Kidney (tissue), 14 donors: Measurements from ENCODE around the gene CACNA1E. TPM values are rescaled to one million over a fixed set of nuclear protein-coding genes. Genes with fewer than 3 reads are reported as not detected.

Experiments
- DNase-seq, 5 donors: peaks; one replicate each; pipeline ENCODE4 v3.0.0-alpha.2; 2013 to 2020
- FAIRE-seq: peaks from 2 replicates; lab custom pipeline; 2012; peaks lifted over from hg19 to GRCh38; lab: Jason Lieb, UNC
- H3K27ac ChIP-seq, 2 donors: one replicate each; pipeline ENCODE4 v1.7.0; 2013; ENCODE audit warnings: low read depth in 2 of 2, low read length in 2 of 2, inconsistent platforms in 1 of 2
- H3K27me3 ChIP-seq: one replicate; pipeline ENCODE4 v1.7.1; 2013; ENCODE audit warnings: low read length, inconsistent platforms; ENCODE audit not compliant: control insufficient read depth, insufficient read depth
- H3K36me3 ChIP-seq, 3 donors: one replicate each; pipeline versions ENCODE4 v1.7.0 to v1.7.1; 2013; ENCODE audit warnings: low read length in 3 of 3, control low read depth in 1 of 3, inconsistent platforms in 1 of 3; ENCODE audit not compliant: insufficient read depth in 3 of 3, control insufficient read depth in 2 of 3
- H3K4me1 ChIP-seq, 3 donors: one replicate each; pipeline versions ENCODE4 v1.7.0 to v1.7.1; 2013; ENCODE audit warnings: low read length in 3 of 3, inconsistent platforms in 1 of 3, low read depth in 1 of 3; ENCODE audit not compliant: control insufficient read depth in 2 of 3, insufficient read depth in 2 of 3
- H3K4me3 ChIP-seq, 3 donors: one replicate each; pipeline versions ENCODE4 v1.7.0 to v1.8.1; 2013; ENCODE audit warnings: low read length in 3 of 3, control low read depth in 1 of 3, inconsistent platforms in 1 of 3
- H3K9ac ChIP-seq, 3 donors: one replicate each; pipeline versions ENCODE4 v1.7.0 to v1.7.1; 2013; ENCODE audit warnings: low read length in 3 of 3, control low read depth in 1 of 3, inconsistent platforms in 1 of 3
- H3K9me3 ChIP-seq, 3 donors: one replicate each; pipeline versions ENCODE4 v1.7.0 to v1.7.1; 2013; ENCODE audit warnings: low read length in 3 of 3, control low read depth in 1 of 3, inconsistent platforms in 1 of 3; ENCODE audit not compliant: control insufficient read depth in 2 of 3, insufficient read depth in 1 of 3
- intact Hi-C: fragments of 100-400 bp; cut with DNase I; formaldehyde crosslinking; loops from one replicate; pipeline ENCODE4 v1.11.1; 2022
- polyA plus RNA-seq: library from polyadenylated mRNA; stranded (reverse); fragments of 350-450 nt; fragmentation: Illumina TruSeq; extraction: RNeasy Lipid Tissue Mini Kit (QIAGEN cat#74804); gene quantifications from one replicate; pipeline ENCODE4 v1.2.3, GENCODE V29; 2014; ENCODE audit warnings: low read depth, low replicate concordance; ENCODE audit not compliant: insufficient read depth
- total RNA-seq: library from RNA; stranded (reverse); fragmentation: NEBNext Ultra II Directional; extraction: Animal tissue kit (Norgen Biotek cat#: 25700); gene quantifications from one replicate; pipeline ENCODE4 v1.2.1, GENCODE V29; 2021
- TF ChIP-seq, protein P1 (sequence below): IDR thresholded peaks from 3 replicates; pipeline ENCODE4 v1.5.1; 2012; ENCODE audit warnings: mild to moderate bottlenecking, moderate library complexity, borderline replicate concordance; ENCODE audit not compliant: insufficient read depth; ENCODE audit errors: extremely low read depth
- donor health status: control.
- donor health status: control.
- donor health status: control.
- donor health status: control.
- donor health status: control.
- donor health status: DM: yes; HTN: yes; CAD: no.
- donor health status: Normal renal cell carcinoma (clear cell type).

The CACNA1E gene
- total and polyA plus RNA-seq, 2 donors from 2014 or later = 0.19 TPM

- Histone ChIP-seq H3K27me3 (no peaks in the 10 kb centered on the region), H3K36me3 (no peaks in the 10 kb centered on the region), H3K9me3 (no peaks in the 10 kb centered on the region), H3K4me1 (no peaks in the 10 kb centered on the region), H3K27ac (no peak overlapping the region), H3K9ac (no peak overlapping the region), H3K4me3 (no peak overlapping the region)
- DNase-seq (no peak), FAIRE-seq (no peak)
- TF ChIP-seq, protein P1, sequence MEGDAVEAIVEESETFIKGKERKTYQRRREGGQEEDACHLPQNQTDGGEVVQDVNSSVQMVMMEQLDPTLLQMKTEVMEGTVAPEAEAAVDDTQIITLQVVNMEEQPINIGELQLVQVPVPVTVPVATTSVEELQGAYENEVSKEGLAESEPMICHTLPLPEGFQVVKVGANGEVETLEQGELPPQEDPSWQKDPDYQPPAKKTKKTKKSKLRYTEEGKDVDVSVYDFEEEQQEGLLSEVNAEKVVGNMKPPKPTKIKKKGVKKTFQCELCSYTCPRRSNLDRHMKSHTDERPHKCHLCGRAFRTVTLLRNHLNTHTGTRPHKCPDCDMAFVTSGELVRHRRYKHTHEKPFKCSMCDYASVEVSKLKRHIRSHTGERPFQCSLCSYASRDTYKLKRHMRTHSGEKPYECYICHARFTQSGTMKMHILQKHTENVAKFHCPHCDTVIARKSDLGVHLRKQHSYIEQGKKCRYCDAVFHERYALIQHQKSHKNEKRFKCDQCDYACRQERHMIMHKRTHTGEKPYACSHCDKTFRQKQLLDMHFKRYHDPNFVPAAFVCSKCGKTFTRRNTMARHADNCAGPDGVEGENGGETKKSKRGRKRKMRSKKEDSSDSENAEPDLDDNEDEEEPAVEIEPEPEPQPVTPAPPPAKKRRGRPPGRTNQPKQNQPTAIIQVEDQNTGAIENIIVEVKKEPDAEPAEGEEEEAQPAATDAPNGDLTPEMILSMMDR = no peak
- intact Hi-C loops = no loop called here
Measured at GRCh38 chr1:181607524-181607923, 124.2 kb downstream of the CACNA1E start.

- FAIRE-seq = no peak
Measured at GRCh38 chr1:181608386-181608785, 125.1 kb downstream of the CACNA1E start.

DNA sequence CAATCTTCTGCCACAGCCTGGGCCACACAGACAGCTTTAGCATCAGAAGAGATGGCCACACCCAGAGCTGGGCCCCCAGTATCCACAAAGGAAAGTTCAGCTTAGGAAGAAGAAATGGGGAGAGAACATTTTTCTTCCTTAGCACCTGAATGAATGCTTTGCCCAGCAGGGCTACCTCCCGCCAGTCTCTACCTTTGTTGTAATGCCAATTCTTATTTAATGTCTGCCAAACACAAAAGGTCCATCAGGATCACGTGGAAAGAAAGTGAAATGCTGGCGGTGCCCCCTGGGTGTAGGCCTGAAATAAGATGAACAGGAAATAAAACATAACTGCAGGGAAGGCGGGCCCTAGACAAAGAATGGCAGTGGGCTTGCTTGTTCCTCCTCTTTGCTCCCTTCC lies 125.6 kb downstream of the CACNA1E start:
- FAIRE-seq (no peak), DNase-seq (no peak)
- Histone ChIP-seq H3K9ac (no peak overlapping the region), H3K4me1 (no peaks in the 10 kb centered on the region), H3K4me3 (no peak overlapping the region), H3K27me3 (no peaks in the 10 kb centered on the region), H3K9me3 (peaks cover 0 to 3% (median 3%) of the 10 kb centered on the region in 3 donors), H3K36me3 (no peaks in the 10 kb centered on the region), H3K27ac (no peak overlapping the region)
- intact Hi-C loops = no loop called here
- TF ChIP-seq, protein P1 = no peak

More at GRCh38 chr1:181608386-181608785, 125.1 kb downstream of the CACNA1E start:
- Histone ChIP-seq H3K4me3 (no peak overlapping the region), H3K27me3 (no peaks in the 10 kb centered on the region), H3K4me1 (no peaks in the 10 kb centered on the region), H3K36me3 (no peaks in the 10 kb centered on the region), H3K27ac (no peak overlapping the region), H3K9ac (no peak overlapping the region), H3K9me3 (peaks cover 0 to under 1% (median 0%) of the 10 kb centered on the region in 3 donors)
- TF ChIP-seq, protein P1 = no peak
- DNase-seq = no peak
- intact Hi-C loops = no loop called here

- no peak for FAIRE-seq
- H3K9me3 ChIP-seq = peaks cover 0 to 8% (median 3%) of the 10 kb centered on the region in 3 donors
- H3K9ac ChIP-seq = no peak overlapping the region
- TF ChIP-seq, protein P1 = no peak
- H3K27me3 ChIP-seq = no peaks in the 10 kb centered on the region
- no peak overlapping the region for H3K4me3 ChIP-seq
- no peaks in the 10 kb centered on the region for H3K36me3 ChIP-seq
- intact Hi-C loops = no loop called here
- no peak overlapping the region for H3K27ac ChIP-seq
- DNase-seq = no peak
- H3K4me1 ChIP-seq = no peaks in the 10 kb centered on the region
Measured at GRCh38 chr1:181612100-181612499, 128.8 kb downstream of the CACNA1E start.
